ENCODE measurements around the gene FBXO8.

The FBXO8 gene

GRCh38 chr4:174204164-174204831 lies 79.2 kb downstream of the FBXO8 start:
- DNase-seq = no peak

GRCh38 chr4:174201871-174202270 lies 81.6 kb downstream of the FBXO8 start:
- DNase-seq = no peak

GRCh38 chr4:174199735-174200134 lies 83.7 kb downstream of the FBXO8 start:
- DNase-seq = no peak

- DNase-seq = no peak
These were observed 84.6 kb downstream of the FBXO8 start for GRCh38 chr4:174198828-174199227.

GRCh38 chr4:174198396-174198795 lies 85.1 kb downstream of the FBXO8 start:
- DNase-seq = no peak

- DNase-seq = no peak
These were observed 89.8 kb downstream of the FBXO8 start for GRCh38 chr4:174193438-174194374.

GRCh38 chr4:174192943-174193342 lies 90.5 kb downstream of the FBXO8 start:
- no peak for DNase-seq

GRCh38 chr4:174190832-174191500 lies 92.5 kb downstream of the FBXO8 start:
- DNase-seq = no peak

GRCh38 chr4:174189392-174190015 lies 94.0 kb downstream of the FBXO8 start:
- no peak for DNase-seq

Measured in NCI-H1048 (cell line).